ENCODE data around the gene SH3RF3. TPM values are rescaled to one million over a fixed set of nuclear protein-coding genes. Genes with fewer than 3 reads are reported as not detected.

The SH3RF3 gene
- polyA plus RNA-seq, 1 donor (not counting 4 experiments of a cell fraction or from before 2014, with no cell fraction given) = 0.08 TPM

- dilution Hi-C loops (cut with MboI; ENCODE audit: extremely low pct_ligation_motif_present, low sequenced_read_pairs) = no loop called here
- Histone ChIP-seq H3K36me3 (ENCODE audit: control insufficient read depth in 2 of 2, extremely low read depth in 1 of 2, insufficient read depth in 2 of 2, low read length in 2 of 2) (no peaks in the 10 kb centered on the region), H3K79me2 (ENCODE audit: control insufficient read depth, insufficient read depth, low read length) (no peaks in the 10 kb centered on the region), H3K27ac (ENCODE audit: control insufficient read depth, insufficient read depth, low read length) (no peak overlapping the region), H3K9me3 (ENCODE audit: control insufficient read depth, low read depth, low read length) (no peaks in the 10 kb centered on the region), H3K4me2 (ENCODE audit: control insufficient read depth, extremely low read depth, insufficient read depth, low read depth, low read length) (no peak overlapping the region), H2AFZ (ENCODE audit: control insufficient read depth, low read length) (no peak overlapping the region), H3K27me3 (ENCODE audit: control insufficient read depth, extremely low read depth, insufficient read depth, low read length) (peaks cover 51% of the 10 kb centered on the region), H4K20me1 (ENCODE audit: control insufficient read depth, extremely low read depth, insufficient read depth, low read length) (peaks cover 2% of the 10 kb centered on the region), H3K4me3 (ENCODE audit: control insufficient read depth in 2 of 3, extremely low read depth in 1 of 3, insufficient read depth in 2 of 3, low read depth in 1 of 3, low read length in 3 of 3) (no peak overlapping the region), H3K9ac (ENCODE audit: control insufficient read depth, extremely low read depth, insufficient read depth, low read length) (no peak overlapping the region), H3K4me1 (ENCODE audit: control insufficient read depth, extremely low read depth, insufficient read depth, low read length) (no peaks in the 10 kb centered on the region), H3K9me1 (ENCODE audit: control insufficient read depth, extremely low read depth, insufficient read depth, low read length) (no peaks in the 10 kb centered on the region)
- FAIRE-seq = no peak
- no peak for DNase-seq (ENCODE audit: low read depth, low spot score)
- TF ChIP-seq EZH2 (IDR thresholded peaks at IDR 0.05; ENCODE audit: low read length) (no peak), CTCF (optimal IDR thresholded peaks at IDR 0.05 in 1 of 3, IDR thresholded peaks at IDR 0.05 in 1 of 3, conservative IDR thresholded peaks at IDR 0.05 in 1 of 3; ENCODE audit: extremely low read depth in 1 of 3, insufficient read depth in 2 of 3, low read length in 3 of 3) (no peak)
Measured at GRCh38 chr2:109285244-109285651, 156.2 kb downstream of the SH3RF3 start.

- no peak overlapping the region for H2AFZ ChIP-seq (ENCODE audit: control insufficient read depth, low read length)
- no peaks in the 10 kb centered on the region for H3K9me3 ChIP-seq (ENCODE audit: control insufficient read depth, low read depth, low read length)
- H3K9me1 ChIP-seq (ENCODE audit: control insufficient read depth, extremely low read depth, insufficient read depth, low read length) = no peaks in the 10 kb centered on the region
- TF ChIP-seq EZH2 (IDR thresholded peaks at IDR 0.05; ENCODE audit: low read length) (no peak), CTCF (optimal IDR thresholded peaks at IDR 0.05 in 1 of 3, IDR thresholded peaks at IDR 0.05 in 1 of 3, conservative IDR thresholded peaks at IDR 0.05 in 1 of 3; ENCODE audit: extremely low read depth in 1 of 3, insufficient read depth in 2 of 3, low read length in 3 of 3) (no peak)
- H4K20me1 ChIP-seq (ENCODE audit: control insufficient read depth, extremely low read depth, insufficient read depth, low read length) = peaks cover 2% of the 10 kb centered on the region
- no peak overlapping the region for H3K9ac ChIP-seq (ENCODE audit: control insufficient read depth, extremely low read depth, insufficient read depth, low read length)
- dilution Hi-C loops (cut with MboI; ENCODE audit: extremely low pct_ligation_motif_present, low sequenced_read_pairs) = no loop called here
- H3K4me1 ChIP-seq (ENCODE audit: control insufficient read depth, extremely low read depth, insufficient read depth, low read length) = no peaks in the 10 kb centered on the region
- H3K27ac ChIP-seq (ENCODE audit: control insufficient read depth, insufficient read depth, low read length) = no peak overlapping the region
- H3K79me2 ChIP-seq (ENCODE audit: control insufficient read depth, insufficient read depth, low read length) = no peaks in the 10 kb centered on the region
- H3K27me3 ChIP-seq (ENCODE audit: control insufficient read depth, extremely low read depth, insufficient read depth, low read length) = peaks cover 55% of the 10 kb centered on the region
- FAIRE-seq = no peak
- H3K36me3 ChIP-seq (ENCODE audit: control insufficient read depth in 2 of 2, extremely low read depth in 1 of 2, insufficient read depth in 2 of 2, low read length in 2 of 2) = no peaks in the 10 kb centered on the region
- no peak overlapping the region for H3K4me2 ChIP-seq (ENCODE audit: control insufficient read depth, extremely low read depth, insufficient read depth, low read depth, low read length)
- DNase-seq (ENCODE audit: low read depth, low spot score) = no peak
- no peak overlapping the region for H3K4me3 ChIP-seq (ENCODE audit: control insufficient read depth in 2 of 3, extremely low read depth in 1 of 3, insufficient read depth in 2 of 3, low read depth in 1 of 3, low read length in 3 of 3)
Measured at GRCh38 chr2:109287413-109287812, 158.4 kb downstream of the SH3RF3 start.

Measured in keratinocyte (primary cell).